ENCODE data around the gene AGTR1. TPM values are rescaled to one million over a fixed set of nuclear protein-coding genes. Genes with fewer than 3 reads are reported as not detected.

Gene AGTR1
- total and polyA plus RNA-seq, 4 donors: 30.0 to 52.2 (median 41.9) TPM

GRCh38 chr3:148657470-148657869, 40.2 kb upstream of the AGTR1 start:
- WGBS: 76% methylated on average over 4 of the region's 4 CpGs
- Histone ChIP-seq H3K27me3 (ENCODE audit: control insufficient read depth in 4 of 4, insufficient read depth in 4 of 4, low read length in 3 of 4) (no peaks in the 10 kb centered on the region), H3K4me1 (ENCODE audit: control insufficient read depth in 4 of 4, insufficient read depth in 4 of 4, low read length in 3 of 4) (no peaks in the 10 kb centered on the region), H3K36me3 (ENCODE audit: control insufficient read depth in 4 of 4, insufficient read depth in 3 of 4, low read depth in 1 of 4, low read length in 3 of 4) (no peaks in the 10 kb centered on the region), H3K4me3 (ENCODE audit: low read depth in 1 of 3, low read length in 3 of 3) (no peak overlapping the region), H3K27ac (ENCODE audit: low read depth in 1 of 2, low read length in 2 of 2) (no peak overlapping the region), H3K9me3 (ENCODE audit: control insufficient read depth in 4 of 4, low read length in 3 of 4) (no peaks in the 10 kb centered on the region), H3K9ac (ENCODE audit: low read depth in 1 of 2, low read length in 2 of 2) (no peak overlapping the region)
- DNase-seq (ENCODE audit: low spot score): no peak
- TF ChIP-seq YY1 (IDR thresholded peaks at IDR 0.05) (no peak), FOXA2 (IDR thresholded peaks at IDR 0.05) (no peak), MAX (IDR thresholded peaks at IDR 0.05) (no peak), ATF3 (IDR thresholded peaks at IDR 0.05) (no peak), EGR1 (IDR thresholded peaks at IDR 0.05; ENCODE audit: low read depth in 2 of 2) (no peak), SP1 (IDR thresholded peaks at IDR 0.05) (no peak), RAD21 (IDR thresholded peaks at IDR 0.05) (no peak), REST (IDR thresholded peaks at IDR 0.05) (no peak), TAF1 (conservative IDR thresholded peaks at IDR 0.05) (no peak), HNF4G (IDR thresholded peaks at IDR 0.05) (no peak), JUND (IDR thresholded peaks at IDR 0.05) (no peak), CTCF (IDR thresholded peaks at IDR 0.05; ENCODE audit: low read depth, low read length, missing input control) (no peak), FOXA1 (IDR thresholded peaks at IDR 0.05) (no peak), ZBTB33 (IDR thresholded peaks at IDR 0.05) (no peak), RXRA (IDR thresholded peaks at IDR 0.05) (no peak), GABPA (IDR thresholded peaks at IDR 0.05 in 1 of 2, conservative IDR thresholded peaks at IDR 0.05 in 1 of 2) (no peak), NR2F2 (IDR thresholded peaks at IDR 0.05) (no peak), HNF4A (conservative IDR thresholded peaks at IDR 0.05) (no peak)
